ENCODE data around the gene SDK1.

SDK1 gene

GRCh38 chr7:4151524-4151923, 850.5 kb downstream of the SDK1 start:
- no peak for DNase-seq

GRCh38 chr7:4151926-4152549, 851.0 kb downstream of the SDK1 start:
- DNase-seq: no peak

- no peak for DNase-seq
These were observed 854.0 kb downstream of the SDK1 start for GRCh38 chr7:4154882-4155535.

GRCh38 chr7:4156190-4156589, 855.1 kb downstream of the SDK1 start:
- no peak for DNase-seq

- DNase-seq: no peak
These were observed 856.6 kb downstream of the SDK1 start for GRCh38 chr7:4157651-4158050.

GRCh38 chr7:4158441-4159153, 857.5 kb downstream of the SDK1 start:
- DNase-seq: no peak

GRCh38 chr7:4159154-4159501, 858.1 kb downstream of the SDK1 start:
- no peak for DNase-seq

GRCh38 chr7:4159761-4160554, 858.9 kb downstream of the SDK1 start:
- DNase-seq: no peak

- DNase-seq: no peak
These were observed 862.0 kb downstream of the SDK1 start for GRCh38 chr7:4162884-4163564.

GRCh38 chr7:4163565-4164203, 862.6 kb downstream of the SDK1 start:
- DNase-seq: no peak

GRCh38 chr7:4164556-4164955, 863.5 kb downstream of the SDK1 start:
- DNase-seq: no peak

GRCh38 chr7:4166340-4166739, 865.3 kb downstream of the SDK1 start:
- no peak for DNase-seq

GRCh38 chr7:4166807-4167206, 865.8 kb downstream of the SDK1 start:
- no peak for DNase-seq

- no peak for DNase-seq
These were observed 866.4 kb downstream of the SDK1 start for GRCh38 chr7:4167385-4167910.

- no peak for DNase-seq
These were observed 867.0 kb downstream of the SDK1 start for GRCh38 chr7:4168041-4168440.

GRCh38 chr7:4168541-4168940, 867.5 kb downstream of the SDK1 start:
- DNase-seq: no peak

GRCh38 chr7:4169455-4169854, 868.4 kb downstream of the SDK1 start:
- no peak for DNase-seq

GRCh38 chr7:4170997-4171786, 870.1 kb downstream of the SDK1 start:
- DNase-seq: no peak

GRCh38 chr7:4172883-4173282, 871.8 kb downstream of the SDK1 start:
- no peak for DNase-seq

- no peak for DNase-seq
These were observed 872.6 kb downstream of the SDK1 start for GRCh38 chr7:4173615-4174014.

GRCh38 chr7:4174016-4174415, 873.0 kb downstream of the SDK1 start:
- no peak for DNase-seq

Data from AML-193 (cell line).